ENCODE results near the gene TBC1D22A. TPM values are rescaled to one million over a fixed set of nuclear protein-coding genes. Genes with fewer than 3 reads are reported as not detected.

Gene TBC1D22A
- total RNA-seq, 4 donors from 2014 or later = 42.6 to 70.4 (median 55.1) TPM

DNA sequence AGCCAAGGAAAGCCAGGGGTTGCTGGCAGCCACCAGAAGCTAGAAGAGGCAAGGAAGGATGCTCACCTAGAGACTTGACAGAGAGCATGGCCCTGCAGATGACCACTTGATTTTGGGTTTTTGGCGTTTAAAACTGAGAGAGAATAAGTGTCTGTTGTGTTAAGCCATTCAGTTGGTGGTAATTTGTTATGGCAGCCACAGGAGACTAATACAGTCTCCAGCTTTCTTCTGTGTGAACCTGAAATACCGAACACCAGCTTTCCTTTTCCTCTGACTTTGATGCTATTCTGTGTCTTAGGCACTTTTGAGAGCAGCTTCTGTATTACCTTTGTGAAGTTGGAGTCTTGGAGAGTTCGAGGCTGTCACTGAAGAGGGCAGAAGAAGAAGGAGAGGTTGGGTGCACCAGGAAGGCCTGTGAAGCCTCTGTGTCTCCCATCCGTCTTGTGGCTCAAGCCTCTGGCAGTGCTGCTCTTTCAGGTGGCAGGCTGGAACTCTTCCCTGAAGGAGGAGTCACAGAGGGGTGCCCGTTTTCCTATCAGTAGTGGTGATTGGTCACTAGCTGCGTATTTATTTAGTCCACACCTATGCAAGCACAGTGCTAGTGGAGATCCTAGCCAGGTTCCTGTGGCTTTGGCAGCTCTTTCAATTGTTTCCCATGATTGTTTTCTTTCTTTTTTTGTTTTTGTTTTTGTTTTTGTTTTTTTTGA is 2.5 kb downstream of the TBC1D22A start:
- Histone ChIP-seq H3K27me3 (no peaks in the 10 kb centered on the region), H3K9me3 (no peaks in the 10 kb centered on the region), H3K27ac (no peak overlapping the region), H3K4me3 (no peak overlapping the region), H3K4me1 (peaks cover 0 to 48% (median 21%) of the 10 kb centered on the region in 4 donors), H3K36me3 (peaks cover 0 to 10% (median 0%) of the 10 kb centered on the region in 3 donors)
- DNase-seq = no peak
- TF ChIP-seq POLR2A (IDR thresholded peaks at IDR 0.05) = no peak
- TF ChIP-seq, protein P1, sequence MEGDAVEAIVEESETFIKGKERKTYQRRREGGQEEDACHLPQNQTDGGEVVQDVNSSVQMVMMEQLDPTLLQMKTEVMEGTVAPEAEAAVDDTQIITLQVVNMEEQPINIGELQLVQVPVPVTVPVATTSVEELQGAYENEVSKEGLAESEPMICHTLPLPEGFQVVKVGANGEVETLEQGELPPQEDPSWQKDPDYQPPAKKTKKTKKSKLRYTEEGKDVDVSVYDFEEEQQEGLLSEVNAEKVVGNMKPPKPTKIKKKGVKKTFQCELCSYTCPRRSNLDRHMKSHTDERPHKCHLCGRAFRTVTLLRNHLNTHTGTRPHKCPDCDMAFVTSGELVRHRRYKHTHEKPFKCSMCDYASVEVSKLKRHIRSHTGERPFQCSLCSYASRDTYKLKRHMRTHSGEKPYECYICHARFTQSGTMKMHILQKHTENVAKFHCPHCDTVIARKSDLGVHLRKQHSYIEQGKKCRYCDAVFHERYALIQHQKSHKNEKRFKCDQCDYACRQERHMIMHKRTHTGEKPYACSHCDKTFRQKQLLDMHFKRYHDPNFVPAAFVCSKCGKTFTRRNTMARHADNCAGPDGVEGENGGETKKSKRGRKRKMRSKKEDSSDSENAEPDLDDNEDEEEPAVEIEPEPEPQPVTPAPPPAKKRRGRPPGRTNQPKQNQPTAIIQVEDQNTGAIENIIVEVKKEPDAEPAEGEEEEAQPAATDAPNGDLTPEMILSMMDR (IDR thresholded peaks at IDR 0.05) = no peak

DNA sequence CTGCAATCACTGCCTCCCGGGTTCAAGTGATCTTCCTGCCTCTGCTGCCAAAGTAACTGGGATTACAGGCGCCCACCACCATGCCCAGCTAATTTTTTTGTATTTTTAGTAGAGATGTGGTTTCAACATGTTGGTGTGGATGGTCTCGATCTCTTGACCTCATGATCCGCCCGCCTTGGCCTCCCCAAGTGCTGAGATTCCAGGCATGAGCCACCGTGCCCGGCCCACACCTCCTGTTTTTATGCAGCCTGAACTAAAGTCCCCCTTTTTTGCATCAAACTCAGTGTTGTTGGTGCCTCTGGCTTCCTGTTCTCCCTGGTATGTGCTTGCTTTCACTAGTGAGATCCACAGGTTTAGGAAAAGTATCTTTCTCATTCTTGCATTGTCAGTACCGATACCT is 4.2 kb downstream of the TBC1D22A start:
- H3K36me3 ChIP-seq = peaks cover 0 to 10% (median 0%) of the 10 kb centered on the region in 3 donors
- H3K4me3 ChIP-seq = no peak overlapping the region
- H3K27ac ChIP-seq = peak overlapping the region in 1 of 4 donors; percentile 4
- H3K27me3 ChIP-seq = no peaks in the 10 kb centered on the region
- H3K9me3 ChIP-seq = no peaks in the 10 kb centered on the region
- H3K4me1 ChIP-seq = peaks cover 0 to 49% (median 30%) of the 10 kb centered on the region in 4 donors
- DNase-seq = no peak
- TF ChIP-seq POLR2A (IDR thresholded peaks at IDR 0.05) = no peak
- TF ChIP-seq, protein P1 (IDR thresholded peaks at IDR 0.05) = no peak

DNA sequence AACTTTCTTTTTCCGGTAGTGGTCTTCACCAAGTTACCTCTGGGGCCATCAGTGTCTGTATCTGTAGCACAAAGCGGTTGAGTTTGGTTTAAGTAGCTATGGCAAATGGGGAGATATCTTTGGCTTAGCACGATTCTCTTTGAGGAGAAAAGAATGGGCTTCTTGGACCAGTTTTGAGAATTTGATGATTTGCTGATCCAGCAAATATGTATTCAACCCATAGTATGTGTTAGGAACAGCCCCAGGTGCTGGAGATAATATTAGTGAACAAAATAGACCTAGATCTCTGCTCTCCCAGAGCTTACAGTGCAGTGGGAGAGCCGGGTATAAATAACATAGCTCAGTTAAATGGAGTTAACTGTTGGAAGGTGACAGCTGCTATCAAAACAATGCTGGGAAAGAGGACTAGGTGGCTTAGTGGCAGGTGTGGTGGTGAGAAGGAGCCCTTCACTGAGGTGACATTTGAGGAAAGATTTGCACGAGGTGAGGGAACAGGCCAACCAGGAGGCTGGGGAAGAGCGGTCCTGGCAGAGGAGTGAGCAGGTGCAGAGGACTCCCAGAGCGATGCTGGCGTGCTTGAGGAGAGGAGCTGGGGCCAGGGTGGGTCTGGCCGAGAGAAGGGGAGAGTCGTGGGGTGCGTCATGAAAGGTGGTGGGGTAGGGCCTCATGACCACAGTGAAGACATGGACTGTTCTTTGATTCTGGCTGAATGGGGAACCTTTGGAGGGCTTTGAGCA is 5.0 kb downstream of the TBC1D22A start:
- no peaks in the 10 kb centered on the region for H3K9me3 ChIP-seq
- peaks cover 0 to 10% (median 0%) of the 10 kb centered on the region in 3 donors for H3K36me3 ChIP-seq
- H3K4me3 ChIP-seq = no peak overlapping the region
- H3K27ac ChIP-seq = peak overlapping the region in 3 of 4 donors; percentile 19 to 81 (median 59)
- H3K4me1 ChIP-seq = peaks cover 0 to 45% (median 28%) of the 10 kb centered on the region in 4 donors
- no peak for DNase-seq
- TF ChIP-seq, protein P1 (IDR thresholded peaks at IDR 0.05) = no peak
- no peak for TF ChIP-seq POLR2A (IDR thresholded peaks at IDR 0.05)
- no peaks in the 10 kb centered on the region for H3K27me3 ChIP-seq

DNA sequence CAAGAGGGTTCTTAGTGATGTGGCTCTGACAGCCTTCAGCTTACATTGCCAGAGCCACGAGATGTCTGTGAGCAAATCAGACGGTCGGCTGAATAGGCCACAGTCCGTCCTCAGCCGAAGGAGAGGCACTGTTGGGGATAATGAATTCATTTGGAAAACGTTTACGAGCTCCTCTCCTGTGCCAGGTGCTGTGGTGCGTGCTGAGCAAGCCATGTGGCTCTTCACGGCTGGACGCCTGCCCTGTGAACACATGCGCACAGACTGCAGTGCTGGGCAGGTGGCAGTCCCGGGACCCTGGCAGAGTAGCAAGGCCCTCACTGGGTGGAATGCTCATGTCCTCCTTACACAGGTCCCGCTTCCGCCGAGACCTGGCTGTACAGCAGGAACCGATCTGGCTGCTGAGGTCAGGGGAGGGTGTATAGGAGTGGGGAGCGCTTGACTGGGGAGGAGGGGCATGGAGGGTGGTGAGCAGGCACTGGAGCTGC is 6.8 kb downstream of the TBC1D22A start:
- peak overlapping the region; percentile 59 to 81 (median 74) for H3K27ac ChIP-seq

DNA sequence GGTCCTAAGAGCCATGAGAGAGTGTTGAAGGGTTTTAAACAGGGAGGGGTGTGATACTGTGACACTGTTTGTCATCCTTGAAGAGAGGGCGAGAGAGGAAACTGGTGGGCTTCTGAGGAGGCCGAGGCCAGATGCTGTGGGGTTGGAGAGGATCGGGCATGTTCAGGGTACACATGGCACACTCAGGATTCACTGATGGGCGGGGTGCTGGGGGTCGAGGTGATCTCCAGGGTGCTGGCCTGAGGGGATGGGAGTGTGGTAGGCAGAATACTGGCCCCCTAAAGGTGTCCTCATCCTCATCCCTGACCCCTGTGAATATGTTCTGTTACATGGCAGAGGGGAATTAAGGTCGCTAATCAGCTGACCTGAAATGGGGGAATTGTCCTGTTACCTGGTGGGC is 7.3 kb downstream of the TBC1D22A start:
- TF ChIP-seq, protein P1 (IDR thresholded peaks at IDR 0.05) = no peak
- no peak for TF ChIP-seq POLR2A (IDR thresholded peaks at IDR 0.05)
- Histone ChIP-seq H3K9me3 (no peaks in the 10 kb centered on the region), H3K27ac (peak overlapping the region; percentile 59 to 81 (median 74)), H3K4me1 (peaks cover 0 to 49% (median 36%) of the 10 kb centered on the region in 4 donors), H3K27me3 (no peaks in the 10 kb centered on the region), H3K36me3 (peaks cover 0 to 10% (median 0%) of the 10 kb centered on the region in 3 donors), H3K4me3 (no peak overlapping the region)
- DNase-seq = no peak

More for the DNA sequence above, 6.8 kb downstream of the TBC1D22A start:
- Histone ChIP-seq H3K4me3 (no peak overlapping the region), H3K36me3 (peaks cover 0 to 10% (median 0%) of the 10 kb centered on the region in 3 donors), H3K9me3 (no peaks in the 10 kb centered on the region), H3K27me3 (no peaks in the 10 kb centered on the region), H3K4me1 (peaks cover 0 to 49% (median 32%) of the 10 kb centered on the region in 4 donors)
- DNase-seq = peak in 2 of 3 donors; percentile 69 to 81
- TF ChIP-seq, protein P1 (IDR thresholded peaks at IDR 0.05) = no peak
- TF ChIP-seq POLR2A (IDR thresholded peaks at IDR 0.05) = no peak

Data from Peyer's patch (tissue), 4 donors.